Measurements from ENCODE around the gene SCN11A.

Gene SCN11A

DNA sequence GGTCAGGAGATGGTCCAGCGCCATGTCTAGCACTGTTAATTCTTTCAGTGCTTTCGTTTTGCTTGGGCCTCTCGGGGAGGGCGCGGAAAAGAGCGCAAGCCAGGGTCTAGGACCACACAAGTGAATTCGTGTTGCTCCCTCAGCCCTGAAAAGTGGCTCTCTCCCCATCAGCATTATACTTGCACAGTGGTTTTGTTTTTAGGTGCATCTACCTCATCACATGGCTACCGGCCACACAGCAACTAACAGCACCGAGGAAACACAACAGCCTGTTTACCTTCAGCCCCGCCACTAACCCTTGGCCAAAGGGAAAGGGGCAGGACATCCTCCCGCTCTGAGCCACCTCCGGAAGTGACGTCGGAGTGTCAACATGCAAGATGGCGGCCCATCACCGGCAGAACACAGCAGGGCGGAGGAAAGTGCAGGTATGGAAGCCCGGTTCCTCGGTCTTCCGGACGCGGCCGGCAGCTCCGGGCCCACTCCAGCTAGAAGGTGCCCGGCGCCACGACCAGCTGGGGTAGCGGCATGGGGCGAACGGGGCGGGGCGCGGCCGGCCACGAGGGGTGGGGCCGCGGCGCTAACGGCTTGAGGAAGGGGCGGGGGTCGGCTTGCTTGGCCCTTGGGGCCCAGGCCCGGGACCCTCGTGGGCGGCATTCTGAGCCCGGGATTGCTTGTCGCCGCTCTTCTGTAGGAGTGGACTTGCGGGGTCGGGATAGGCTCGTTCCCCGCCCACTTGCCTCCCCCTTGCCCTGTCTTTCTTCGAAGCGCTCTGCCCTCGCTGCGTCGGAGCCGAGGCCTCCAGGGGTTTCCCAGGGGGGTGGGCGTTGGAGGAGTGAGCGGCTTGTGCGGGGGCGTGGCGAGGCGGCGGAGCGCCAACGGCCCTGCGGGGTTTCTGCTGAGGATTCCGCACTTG is at the start of gene SCN11A, which contains the start of gene WDR48:
Gene SCN11A (minus strand): TSS at position 296 of the 913 bp plus-strand sequence. CDS start 101,582 bp downstream, outside the sequence.
Gene WDR48 (plus strand): TSS at position 368 of the 913 bp plus-strand sequence. CDS start 10 bp downstream, at position 378.
- peak; percentile 91 to 92 for DNase-seq (ENCODE audit: low read depth in 2 of 2)

DNA sequence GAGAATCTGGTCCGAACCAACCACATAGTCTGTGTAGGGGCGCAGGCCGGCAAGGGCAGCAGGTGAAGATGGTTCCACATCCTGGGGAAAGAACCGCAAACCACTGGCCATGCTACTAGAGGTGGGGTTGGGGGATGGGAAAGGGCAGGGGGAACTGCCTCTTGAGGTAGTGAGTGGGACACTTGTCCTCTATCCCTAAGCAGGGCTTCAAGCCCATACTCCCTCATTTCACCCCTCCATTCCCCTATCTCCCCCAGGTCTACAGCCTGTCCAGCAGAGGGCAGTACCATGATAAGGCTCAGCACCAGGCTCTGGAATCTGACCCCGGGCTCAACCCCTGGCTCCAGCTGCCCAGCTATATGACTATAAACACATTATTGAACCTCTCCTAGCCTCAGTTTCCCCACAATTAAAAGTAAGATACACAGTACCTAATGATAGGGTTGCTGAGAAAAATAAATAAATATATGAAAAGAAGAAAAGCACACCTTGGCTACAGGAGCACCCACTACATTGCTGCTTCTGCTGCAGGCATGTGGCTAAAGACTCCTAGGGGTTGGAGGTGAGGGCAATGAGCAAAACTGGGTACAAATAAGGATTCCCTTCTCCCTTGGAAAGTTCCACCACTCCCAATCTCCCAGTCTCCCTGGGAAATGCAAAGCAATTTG is 49.4 kb upstream of the SCN11A start:
- peak; percentile 20 to 41 for DNase-seq (ENCODE audit: low read depth in 2 of 2)

DNA sequence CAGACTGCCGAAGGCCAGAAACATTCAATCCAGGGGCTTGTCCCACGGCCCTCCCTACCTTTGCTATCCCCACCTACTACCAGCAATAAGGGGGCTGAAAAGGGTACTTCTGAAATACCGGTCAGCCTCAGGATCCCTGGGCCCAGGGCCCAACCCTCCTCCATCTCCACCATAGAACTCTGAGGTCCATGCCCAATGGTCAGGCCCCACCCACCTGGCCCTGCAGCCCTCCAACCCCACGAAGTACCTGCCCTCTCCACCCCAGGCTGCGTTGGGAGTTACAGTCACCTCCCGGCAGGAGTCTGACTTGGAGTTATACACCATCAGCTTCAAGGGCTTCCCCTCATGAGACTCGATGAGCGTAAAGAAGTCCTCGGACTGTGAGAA is 48.7 kb upstream of the SCN11A start:
- DNase-seq (ENCODE audit: low read depth in 2 of 2), result no peak

DNA sequence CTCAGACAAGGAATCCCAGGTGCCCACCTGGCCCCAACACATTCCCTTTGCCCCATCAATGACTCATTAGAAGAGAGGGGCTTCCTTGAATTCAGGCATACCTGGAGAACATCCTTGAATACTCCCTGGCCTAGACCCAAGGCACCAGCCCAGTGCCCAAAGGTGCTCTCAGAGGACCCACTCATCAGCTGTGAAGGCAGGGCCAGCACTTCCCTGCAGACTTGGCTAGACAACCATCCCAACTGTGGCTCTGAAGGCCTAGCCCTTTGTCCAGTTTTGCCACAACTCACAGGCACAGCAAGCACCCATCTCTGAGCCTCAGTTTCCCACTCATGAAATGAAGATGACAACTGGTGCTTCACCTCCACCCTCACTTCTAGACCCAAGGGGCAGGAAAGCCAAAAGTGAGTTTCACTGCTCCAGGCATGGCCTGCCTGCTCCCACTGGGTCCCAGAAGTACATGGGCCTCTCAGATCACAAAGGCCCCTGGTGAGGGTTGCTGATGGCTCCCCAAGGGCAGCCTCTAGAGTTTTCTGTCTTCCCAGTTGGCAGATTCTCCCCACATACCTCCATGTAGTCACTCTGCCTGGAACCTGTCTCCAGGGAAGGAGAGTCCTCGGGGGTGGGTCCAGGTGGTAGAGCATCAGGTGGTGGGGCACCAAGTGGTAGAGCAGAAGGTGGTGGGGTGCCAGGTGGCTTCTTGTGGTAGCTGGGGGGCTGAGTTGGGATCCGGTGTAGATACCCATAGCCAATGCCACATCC is 48.2 kb upstream of the SCN11A start:
- DNase-seq (ENCODE audit: low read depth in 2 of 2), result no peak

DNA sequence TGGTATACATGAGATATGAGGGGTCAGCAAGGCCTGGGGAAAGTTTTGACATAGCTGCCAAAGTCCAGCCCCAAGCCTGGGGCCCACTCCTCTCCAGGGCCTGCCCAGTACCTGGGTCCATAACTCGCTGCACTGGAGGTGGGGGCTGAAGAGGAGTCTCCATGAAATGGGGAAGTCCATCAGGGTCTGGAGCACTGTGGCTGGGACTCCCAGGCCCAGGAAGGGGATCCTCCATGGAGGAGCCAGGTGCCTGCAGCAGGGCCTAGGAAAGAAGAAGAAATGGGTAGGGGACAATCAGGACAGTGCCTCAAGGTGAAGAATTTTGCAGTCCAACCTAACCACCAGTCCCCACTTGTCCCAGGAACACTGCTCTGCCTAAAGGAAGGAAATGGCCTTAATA is 47.5 kb upstream of the SCN11A start:
- DNase-seq (ENCODE audit: low read depth in 2 of 2), result no peak

DNA sequence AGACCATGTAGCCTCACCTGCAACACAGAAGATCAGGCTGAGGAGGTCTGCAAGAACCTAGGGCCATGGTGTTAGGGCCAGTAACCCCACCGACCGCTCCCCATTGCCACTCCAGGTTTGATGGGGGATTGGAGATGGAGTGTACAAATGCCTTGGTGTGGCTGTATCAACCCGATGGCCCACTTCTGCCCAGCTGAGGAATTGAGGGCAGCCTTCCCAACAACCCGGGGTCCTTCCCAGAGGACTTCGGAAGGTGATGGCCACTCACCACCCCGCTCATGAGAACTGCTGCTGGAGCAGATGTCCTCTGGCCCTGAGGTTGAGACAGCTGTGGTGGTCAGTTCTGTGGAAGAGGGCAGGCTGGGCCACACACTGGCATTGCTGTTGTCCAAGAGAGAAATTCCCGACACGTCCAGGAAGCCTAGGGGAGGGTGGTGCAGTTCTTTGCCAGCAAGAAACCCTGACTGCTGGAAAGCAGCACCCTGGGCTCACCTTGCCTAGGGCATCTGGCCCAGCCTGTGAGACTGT is 46.8 kb upstream of the SCN11A start:
- no peak for DNase-seq (ENCODE audit: low read depth in 2 of 2)

DNA sequence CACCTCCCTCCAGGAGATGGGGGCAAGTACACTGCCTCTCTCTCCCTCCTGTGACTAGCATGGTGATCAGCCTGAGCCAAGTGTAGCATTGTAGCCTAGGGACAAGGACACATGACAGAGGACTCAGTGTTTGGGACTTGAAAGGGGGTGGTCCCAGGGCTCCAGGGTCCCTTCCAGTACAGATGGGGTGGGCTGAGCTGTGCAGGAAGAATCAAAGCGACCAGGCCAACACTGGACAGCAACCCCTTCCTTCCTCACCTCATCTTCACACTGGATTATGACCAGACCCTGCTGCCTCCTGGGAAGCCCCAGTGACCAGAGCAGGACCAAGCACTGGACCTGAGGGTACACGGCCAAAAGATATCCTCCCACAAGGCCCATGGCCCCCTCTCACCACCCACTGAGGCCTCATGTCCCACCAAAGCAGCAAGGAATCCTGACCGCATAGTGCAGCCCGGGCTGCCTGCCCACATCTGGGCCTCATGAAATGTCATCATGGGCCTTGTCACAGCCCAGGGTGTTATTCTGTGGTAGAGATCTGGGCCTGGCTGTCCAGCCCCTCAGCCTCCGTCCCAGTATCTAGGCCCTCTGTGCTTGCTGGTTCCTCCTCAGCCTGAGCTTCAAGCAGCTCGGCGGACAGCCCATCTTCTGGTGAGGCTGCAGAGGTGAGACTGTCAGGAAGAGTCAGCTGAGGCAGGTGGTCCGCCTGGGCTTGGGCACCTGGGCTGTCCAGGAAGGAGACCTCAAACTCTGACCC is 46.1 kb upstream of the SCN11A start:
- DNase-seq (ENCODE audit: low read depth in 2 of 2), result no peak

DNA sequence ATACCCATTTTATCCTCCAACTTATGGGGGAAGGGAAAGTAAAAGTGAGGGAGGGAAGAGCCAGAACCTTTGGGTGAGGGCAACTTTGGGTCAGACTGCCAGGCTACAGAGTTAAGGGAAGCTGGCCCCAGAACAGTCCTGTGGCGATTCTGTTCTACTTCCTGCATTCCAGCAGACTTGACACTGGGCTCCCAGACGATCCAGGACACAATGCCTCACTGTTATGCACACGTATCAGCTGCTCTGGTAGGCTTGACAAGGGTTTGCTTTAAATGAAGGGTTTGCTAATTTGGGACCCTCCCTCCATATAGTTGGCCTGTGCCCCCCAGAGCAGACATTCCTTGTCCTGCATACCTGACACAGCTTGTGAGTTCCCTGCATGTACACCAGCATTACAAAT is 45.0 kb upstream of the SCN11A start:
- DNase-seq (ENCODE audit: low read depth in 2 of 2), result no peak

DNA sequence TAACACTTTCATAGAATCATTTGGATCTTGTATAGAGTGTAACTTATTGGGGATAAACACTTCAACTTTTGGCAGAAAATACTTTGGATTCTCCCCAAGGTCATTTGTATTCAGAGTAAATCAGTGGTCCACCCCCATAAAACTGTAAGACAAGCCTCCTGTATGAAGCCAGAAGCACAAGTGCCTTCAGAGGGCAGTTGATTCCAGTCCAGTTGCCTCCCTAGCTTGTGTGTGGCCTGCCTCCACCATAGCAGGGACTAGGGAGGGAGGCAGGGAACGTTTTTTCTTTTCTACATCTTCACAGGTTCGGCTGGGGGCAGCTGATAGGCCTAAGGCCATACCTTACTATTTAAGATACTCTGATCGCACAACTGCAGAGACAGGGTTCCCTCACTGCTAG is 44.0 kb upstream of the SCN11A start:
- no peak for DNase-seq (ENCODE audit: low read depth in 2 of 2)

DNA sequence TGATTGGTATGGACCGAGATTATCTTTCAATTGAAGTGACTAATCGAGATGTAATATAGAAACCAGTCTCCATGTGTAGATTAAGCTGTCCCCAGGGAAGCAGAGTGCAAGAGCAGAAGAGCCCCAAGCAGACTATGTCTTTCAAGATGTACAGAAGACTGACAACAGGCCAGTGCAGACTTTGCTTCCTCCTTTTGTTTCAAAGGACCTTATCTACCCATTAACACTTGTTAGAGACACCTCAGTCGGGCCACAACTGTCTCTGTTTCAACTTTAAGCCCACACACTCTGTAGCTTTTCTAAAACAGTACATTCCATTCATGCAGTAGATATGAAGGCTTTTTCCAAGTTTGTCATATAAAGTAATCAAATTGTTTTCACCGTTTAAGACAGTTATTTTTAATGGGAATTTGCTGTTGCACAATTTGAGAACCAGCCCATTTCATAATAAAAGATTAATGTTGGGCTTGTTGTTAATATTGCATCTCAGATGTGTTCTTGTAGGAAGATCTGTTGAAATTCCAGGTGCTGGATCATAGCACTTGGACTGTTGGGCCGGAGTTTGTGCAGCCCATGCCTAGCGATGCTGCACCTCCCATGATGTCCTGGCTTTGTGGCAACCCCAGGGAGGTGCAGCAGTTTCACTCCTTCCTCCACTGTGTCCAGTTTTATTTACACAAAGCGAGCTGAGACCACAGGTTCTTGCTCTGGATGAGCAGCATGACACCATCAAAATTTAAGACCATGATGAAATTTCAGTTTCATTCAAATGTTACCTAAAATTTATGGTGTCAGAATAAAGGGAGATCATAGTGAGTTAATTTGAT is 43.3 kb upstream of the SCN11A start:
- no peak for DNase-seq (ENCODE audit: low read depth in 2 of 2)

DNA sequence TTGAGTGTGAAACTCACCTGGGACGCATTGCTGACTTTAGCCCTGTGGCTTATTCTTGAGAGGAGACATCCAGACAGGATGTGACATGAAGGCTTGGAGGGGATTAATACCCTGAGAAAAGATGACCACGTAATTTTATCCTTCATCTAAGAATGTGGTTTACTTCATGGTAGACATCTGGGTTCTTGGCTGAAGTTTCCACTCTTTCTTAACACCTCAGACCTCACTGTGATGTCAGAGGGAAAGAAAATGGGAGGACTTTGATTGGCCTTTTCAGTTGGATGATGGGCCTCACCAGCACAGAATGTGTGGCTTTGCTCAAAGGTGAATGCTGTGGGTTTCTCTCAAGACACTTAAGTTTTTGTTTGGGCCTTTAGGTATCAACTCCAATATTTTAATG is 39.2 kb upstream of the SCN11A start:
- no peak for DNase-seq (ENCODE audit: low read depth in 2 of 2)

DNA sequence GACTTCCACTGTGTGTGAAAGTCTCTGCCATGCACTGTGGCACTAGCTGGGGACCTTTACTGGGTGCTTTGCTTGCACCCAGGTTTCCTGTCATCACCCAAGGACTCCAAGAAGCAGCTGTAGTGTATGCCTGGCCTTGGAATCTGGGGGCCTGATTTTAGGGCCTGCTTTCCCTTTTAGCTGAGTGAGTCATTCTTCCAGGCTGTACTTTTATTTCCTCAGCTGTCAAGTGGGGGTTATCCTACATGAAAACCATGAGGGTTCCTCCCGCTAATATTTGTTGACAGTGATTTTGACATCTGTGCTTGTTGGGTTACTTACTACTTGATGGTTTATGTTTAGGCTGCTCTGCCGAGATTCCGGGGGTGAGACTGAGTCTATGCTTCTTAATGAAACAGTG is 37.1 kb upstream of the SCN11A start:
- no peak for DNase-seq (ENCODE audit: low read depth in 2 of 2)

DNA sequence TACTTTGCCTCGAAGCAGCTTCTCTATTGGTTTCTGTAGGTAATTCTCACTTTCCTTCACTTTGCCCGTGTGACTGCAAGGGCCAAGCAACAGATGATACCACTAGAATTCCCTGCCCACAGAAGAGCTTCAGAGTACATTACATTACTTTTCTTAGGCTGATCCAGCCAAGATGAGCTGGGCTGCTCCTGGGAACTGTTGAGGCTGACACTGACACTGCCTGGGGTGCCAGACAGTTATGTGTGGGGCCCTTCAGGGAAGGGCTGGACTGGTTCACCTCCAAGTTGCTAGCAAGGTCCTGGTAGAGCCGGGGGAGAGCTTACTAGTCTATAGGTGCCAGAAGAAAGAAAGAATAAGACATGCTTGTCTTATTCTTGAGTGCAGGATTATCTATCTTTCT is 36.7 kb upstream of the SCN11A start:
- DNase-seq (ENCODE audit: low read depth in 2 of 2), result no peak

DNA sequence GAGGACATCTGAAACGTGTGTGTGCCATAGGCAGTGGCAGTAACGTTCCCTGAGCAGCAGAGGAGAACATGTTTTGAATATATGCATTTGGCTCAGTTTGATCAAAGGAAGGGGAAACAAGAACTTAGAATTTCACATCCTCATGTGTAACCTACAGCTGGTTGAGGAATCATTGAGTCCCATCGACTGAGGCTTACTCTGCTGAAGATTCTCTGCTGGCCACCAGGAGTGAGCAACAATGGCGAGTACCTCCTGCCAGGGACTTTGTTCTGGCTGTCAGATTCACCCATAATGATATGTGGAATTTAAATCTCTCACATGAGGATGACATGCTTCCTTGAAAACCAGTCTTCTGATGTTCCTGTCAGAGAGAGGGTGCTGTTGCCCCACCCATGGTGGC is 34.4 kb upstream of the SCN11A start:
- no peak for DNase-seq (ENCODE audit: low read depth in 2 of 2)

DNA sequence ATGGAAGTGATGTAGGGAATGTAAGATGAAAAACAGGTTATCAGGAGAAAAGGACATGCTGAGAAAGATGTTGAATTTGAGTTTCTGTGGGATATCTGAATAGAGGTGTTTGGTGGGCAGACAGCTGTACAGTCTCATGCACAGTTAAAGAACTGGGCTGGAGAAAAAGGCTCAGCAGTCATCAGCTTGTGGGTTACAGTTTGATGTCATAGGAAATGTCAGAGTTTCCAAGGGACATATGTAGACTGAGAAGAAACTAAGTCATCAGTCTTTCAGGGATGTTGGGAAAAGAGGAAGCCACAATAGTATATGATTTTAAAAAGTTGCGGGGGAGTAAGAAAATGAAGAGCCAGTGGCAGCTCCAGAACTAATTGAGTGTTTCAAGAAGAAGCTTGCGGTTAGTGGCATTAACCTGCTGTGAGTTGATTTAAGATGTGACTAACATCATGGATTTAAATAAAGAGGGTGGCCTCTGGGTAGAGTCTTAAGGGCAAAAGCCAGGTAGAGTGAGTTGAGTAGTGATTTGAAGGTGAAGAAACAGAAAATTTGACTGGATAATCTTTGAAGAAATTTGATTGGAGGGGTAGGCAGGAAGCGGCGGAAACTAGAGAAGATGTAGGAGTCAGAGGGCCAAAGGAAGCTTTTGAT is 31.0 kb upstream of the SCN11A start:
- DNase-seq (ENCODE audit: low read depth in 2 of 2), result no peak

DNA sequence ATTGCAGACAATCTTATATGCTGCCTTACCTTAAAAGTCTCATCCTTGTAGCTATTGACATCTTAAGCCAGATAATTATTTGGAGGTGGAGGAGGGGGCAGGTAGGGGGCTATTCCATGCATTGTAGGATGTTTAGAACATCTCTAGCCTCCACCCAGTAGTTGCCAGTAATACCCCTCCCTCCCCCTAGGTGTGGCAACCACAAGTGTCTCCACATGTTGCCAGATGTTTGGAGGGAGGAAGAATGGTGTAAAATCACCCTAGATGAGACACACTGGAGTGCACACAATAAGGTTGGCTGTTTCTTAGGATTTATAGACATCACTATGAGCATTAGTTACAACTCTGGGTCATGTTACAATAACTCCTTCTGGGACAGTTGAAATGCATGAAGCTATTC is 28.3 kb upstream of the SCN11A start:
- no peak for DNase-seq (ENCODE audit: low read depth in 2 of 2)

DNA sequence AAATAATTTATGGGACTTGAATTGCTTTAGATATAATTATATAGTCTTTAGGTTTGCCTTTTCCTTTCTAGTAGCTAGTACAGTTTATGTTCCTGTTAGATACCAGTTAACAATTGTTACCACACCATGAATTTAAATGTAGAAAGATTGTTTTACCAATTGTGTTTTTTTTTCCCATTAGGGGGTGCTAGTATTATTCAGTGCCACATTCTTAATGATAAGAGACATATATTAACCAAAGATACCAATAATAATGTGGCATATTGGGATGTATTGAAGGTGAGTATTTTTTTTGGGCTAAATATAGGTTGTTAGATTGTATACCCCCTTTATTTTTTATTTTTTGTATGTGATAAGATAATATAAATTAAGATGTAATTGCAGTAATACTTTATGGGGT is 27.8 kb upstream of the SCN11A start:
- no peak for DNase-seq (ENCODE audit: low read depth in 2 of 2)

DNA sequence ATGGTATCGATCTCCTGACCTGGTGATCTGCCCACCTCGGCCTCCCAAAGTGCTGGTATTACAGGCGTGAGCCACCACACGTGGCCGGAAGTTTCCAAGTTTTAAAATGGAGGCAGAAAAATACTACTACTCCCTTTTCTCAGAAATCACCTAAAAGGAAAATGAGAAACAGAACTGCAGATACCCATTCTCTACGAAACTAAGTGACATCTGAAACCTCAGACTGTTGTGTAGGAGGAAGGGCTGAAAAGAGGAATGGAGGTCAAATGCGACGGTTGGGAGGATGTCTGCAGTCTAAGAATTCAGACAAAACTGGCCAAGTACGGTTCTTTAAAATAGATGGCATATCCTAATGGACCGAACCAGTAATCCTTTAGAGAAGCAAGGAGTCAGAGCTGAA is 24.2 kb upstream of the SCN11A start:
- no peak for DNase-seq (ENCODE audit: low read depth in 2 of 2)

DNA sequence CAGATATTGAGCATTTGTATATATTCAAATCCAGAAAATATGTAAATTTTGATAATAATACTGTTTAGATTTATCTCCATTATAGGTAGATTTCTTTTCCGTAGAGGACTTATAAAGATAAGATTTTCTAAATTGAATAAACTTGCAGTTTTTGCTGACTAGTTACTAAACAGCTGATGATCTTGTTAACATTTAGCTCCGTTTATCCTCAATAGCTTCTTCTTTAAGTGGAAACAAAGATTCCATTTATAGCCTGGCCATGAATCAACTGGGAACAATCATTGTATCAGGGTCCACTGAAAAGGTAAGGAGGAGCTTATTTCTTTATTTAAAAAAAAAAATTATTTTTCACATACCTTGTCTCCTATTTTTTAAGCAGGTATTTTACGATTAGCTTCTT is 16.8 kb upstream of the SCN11A start:
- no peak for DNase-seq (ENCODE audit: low read depth in 2 of 2)

DNA sequence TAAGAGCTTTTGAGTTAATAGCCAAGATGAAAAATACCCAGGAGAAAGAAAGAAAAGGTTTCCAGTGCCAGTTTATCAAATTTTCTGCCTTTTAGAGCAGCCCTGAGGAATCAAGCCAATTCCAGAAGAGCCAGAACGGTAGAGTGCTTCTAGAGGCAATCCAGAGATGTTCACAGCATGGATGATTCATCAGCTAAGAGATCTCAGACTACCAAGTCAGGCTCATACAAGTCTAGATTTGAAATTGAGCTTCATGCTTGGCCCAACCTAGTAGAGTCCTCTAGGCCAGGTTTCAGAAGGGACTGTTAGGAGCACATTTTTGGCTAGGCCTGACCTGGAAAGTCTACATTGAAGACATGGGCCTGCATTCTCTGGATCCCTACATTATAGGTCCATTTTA is 15.5 kb upstream of the SCN11A start:
- DNase-seq (ENCODE audit: low read depth in 2 of 2), result no peak
